GM11168 (cell line): ENCODE measurements around the gene MOB4.
"Not testable (repeated sequence)": the region's sequence is repeated elsewhere in the genome, so short reads cannot be mapped to it uniquely, and the experiment has no call there.

Source experiments
- in situ Hi-C: fragments of 300-500 bp; cut with MboI; formaldehyde crosslinking; loops from one replicate; pipeline ENCODE4 v1.12.0; 2022; ENCODE audit warnings: low sequenced_read_pairs; ENCODE audit not compliant: unreplicated experiment

MOB4 gene

GRCh38 chr2:197515739-197516392, at the start of gene MOB4:
TSS of gene MOB4 (plus strand) at chr2:197516066. CDS start at chr2:197516087, 21 bp downstream.
- in situ Hi-C loops: no loop called here

GRCh38 chr2:197472166-197472565, 43.7 kb upstream of the MOB4 start:
- in situ Hi-C loops: no loop called here

GRCh38 chr2:197477797-197478196, 38.1 kb upstream of the MOB4 start:
- in situ Hi-C loops: no loop called here

- in situ Hi-C loops: no loop called here
These were observed 35.5 kb upstream of the MOB4 start for GRCh38 chr2:197480165-197481036.

- in situ Hi-C loops: not testable (repeated sequence)
These were observed 31.6 kb upstream of the MOB4 start for GRCh38 chr2:197484248-197484647.

- in situ Hi-C loops: no loop called here
These were observed 29.7 kb upstream of the MOB4 start for GRCh38 chr2:197486175-197486574.

GRCh38 chr2:197487385-197487784, 28.5 kb upstream of the MOB4 start:
- in situ Hi-C loops: no loop called here

GRCh38 chr2:197495433-197496134, 20.3 kb upstream of the MOB4 start:
- in situ Hi-C loops: no loop called here

- in situ Hi-C loops: no loop called here
These were observed 19.2 kb upstream of the MOB4 start for GRCh38 chr2:197496695-197497094.

- in situ Hi-C loops: no loop called here
These were observed 18.5 kb upstream of the MOB4 start for GRCh38 chr2:197497326-197497725.

- in situ Hi-C loops: no loop called here
These were observed 17.5 kb upstream of the MOB4 start for GRCh38 chr2:197498235-197498936.

GRCh38 chr2:197498937-197499593, 16.8 kb upstream of the MOB4 start:
- in situ Hi-C loops: no loop called here

- in situ Hi-C loops: no loop called here
These were observed 16.0 kb upstream of the MOB4 start, which contains the start of the genes HSPD1 and HSPE1 for GRCh38 chr2:197499594-197500502. TSS of gene HSPD1 (minus strand) at chr2:197499840. CDS start at chr2:197498848, 992 bp downstream. TSS of gene HSPE1 (plus strand) at chr2:197500379. CDS start at chr2:197500437, 58 bp downstream.

- in situ Hi-C loops: no loop called here
These were observed 15.2 kb upstream of the MOB4 start for GRCh38 chr2:197500503-197501131.

GRCh38 chr2:197502201-197502600, 13.7 kb upstream of the MOB4 start:
- in situ Hi-C loops: no loop called here

- in situ Hi-C loops: no loop called here
These were observed 13.2 kb upstream of the MOB4 start for GRCh38 chr2:197502685-197503084.

GRCh38 chr2:197504000-197504399, 11.9 kb upstream of the MOB4 start:
- in situ Hi-C loops: no loop called here

GRCh38 chr2:197504512-197504911, 11.4 kb upstream of the MOB4 start:
- in situ Hi-C loops: no loop called here
